IMR-90 (cell line): ENCODE results near the gene HDAC8. TPM values are rescaled to one million over a fixed set of nuclear protein-coding genes. Genes with fewer than 3 reads are reported as not detected.

Experiments
- ATAC-seq: fragments of 200-7000 bp; cut with Tn5 transposase; 2 replicates; pipeline ENCODE4 v1.9.1; 2020; ENCODE audit warnings: low read depth, mild to moderate bottlenecking, moderate library complexity
- BruUV-seq: library from RNA; stranded (reverse); fragments of 400-500 nt; replicated peaks from 2 replicates; lab custom pipeline; 2021; lab: Mats Ljungman, UMichigan
- CTCF ChIA-PET: fragments of 300-600 bp; formaldehyde crosslinking; extraction: SDS; loops from one replicate; lab custom pipeline; 2021; ENCODE audit warnings: antibody characterized with exemption; lab: Yijun Ruan, JAX
- POLR2A ChIA-PET: fragments of 300-600 bp; sonication (Branson Sonifier 250); formaldehyde crosslinking; loops from one replicate; lab custom pipeline; 2022; ENCODE audit warnings: antibody characterized with exemption; ENCODE audit not compliant: unreplicated experiment; lab: Charles Lee
- DNase-seq: peaks from one replicate; pipeline ENCODE4 v3.0.0; 2013
- H2AFZ ChIP-seq: replicated peaks from 2 replicates; pipeline ENCODE3; 2013; ENCODE audit warnings: low read length, mild to moderate bottlenecking; ENCODE audit not compliant: poor library complexity
- H2AK5ac ChIP-seq: 2 replicates; pipeline ENCODE4 v1.6.1; 2013; ENCODE audit warnings: low read depth, low read length, inconsistent platforms
- H2AK9ac ChIP-seq: replicated peaks from 2 replicates; pipeline ENCODE3; 2013; ENCODE audit warnings: mild to moderate bottlenecking, low read depth, low read length, moderate library complexity; ENCODE audit not compliant: poor library complexity
- H2BK120ac ChIP-seq: 2 replicates; pipeline ENCODE4 v1.6.1; 2013; ENCODE audit warnings: low read depth, low read length, inconsistent platforms
- H2BK15ac ChIP-seq: 3 replicates; pipeline ENCODE4 v1.6.1; 2013; ENCODE audit warnings: low read depth, low read length, inconsistent platforms
- H2BK20ac ChIP-seq: 2 replicates; pipeline ENCODE4 v1.6.1; 2013; ENCODE audit warnings: low read depth, mild to moderate bottlenecking, inconsistent platforms, low read length, moderate library complexity
- H2BK5ac ChIP-seq: 2 replicates; pipeline ENCODE4 v1.6.1; 2013; ENCODE audit warnings: mild to moderate bottlenecking, low read depth, low read length, inconsistent platforms; ENCODE audit not compliant: poor library complexity, severe bottlenecking
- H3K14ac ChIP-seq: replicated peaks from 2 replicates; pipeline ENCODE4 v1.6.1; 2013; ENCODE audit warnings: low read depth, low read length, inconsistent platforms
- H3K18ac ChIP-seq: 2 replicates; pipeline ENCODE4 v1.6.1; 2013; ENCODE audit warnings: low read depth, low read length, control low read depth
- H3K23ac ChIP-seq: 2 replicates; pipeline ENCODE4 v1.6.1; 2013; ENCODE audit warnings: low read depth, low read length, inconsistent platforms
- H3K27ac ChIP-seq: 2 replicates; pipeline ENCODE4 v1.5.1; 2013; ENCODE audit warnings: mild to moderate bottlenecking, control low read depth, low read length; ENCODE audit not compliant: insufficient read depth
- H3K27me3 ChIP-seq: 2 replicates; pipeline ENCODE4 v1.6.1; 2013; ENCODE audit warnings: low read length; ENCODE audit not compliant: control insufficient read depth, insufficient read depth
- H3K36me3 ChIP-seq: 2 replicates; pipeline ENCODE4 v1.6.1; 2013; ENCODE audit warnings: low read length, mixed read lengths; ENCODE audit not compliant: control insufficient read depth, insufficient read depth
- H3K4ac ChIP-seq: 2 replicates; pipeline ENCODE4 v1.6.1; 2013; ENCODE audit warnings: low read depth, low read length, inconsistent platforms
- H3K4me1 ChIP-seq: 2 replicates; pipeline ENCODE4 v1.6.1; 2013; ENCODE audit warnings: low read length, mixed read lengths; ENCODE audit not compliant: control insufficient read depth, insufficient read depth
- H3K4me2 ChIP-seq: 2 replicates; pipeline ENCODE4 v1.6.1; 2013; ENCODE audit warnings: low read depth, mild to moderate bottlenecking, control low read depth, low read length, moderate library complexity
- H3K4me3 ChIP-seq: 2 replicates; pipeline ENCODE4 v1.5.1; 2013; ENCODE audit warnings: low read depth, mild to moderate bottlenecking, control low read depth, low read length, moderate library complexity; ENCODE audit not compliant: insufficient read depth
- H3K56ac ChIP-seq: 2 replicates; pipeline ENCODE4 v1.6.1; 2013; ENCODE audit warnings: low read length, inconsistent platforms; ENCODE audit not compliant: insufficient read depth; ENCODE audit errors: extremely low read depth
- H3K79me1 ChIP-seq, 2 experiments: 2 replicates each; pipeline ENCODE4 v1.6.1; 2013; ENCODE audit warnings: low read length in 2 of 2, inconsistent platforms in 1 of 2, low read depth in 1 of 2
- H3K9ac ChIP-seq: 2 replicates; pipeline ENCODE4 v1.6.1; 2013; ENCODE audit warnings: low read depth, low read length, control low read depth
- H3K9me1 ChIP-seq: 2 replicates; pipeline ENCODE4 v1.6.1; 2013; ENCODE audit warnings: low read length, inconsistent platforms; ENCODE audit not compliant: insufficient read depth
- H3K9me3 ChIP-seq: 2 replicates; pipeline ENCODE4 v1.6.1; 2013; ENCODE audit warnings: low read length; ENCODE audit not compliant: control insufficient read depth, insufficient read depth
- H4K20me1 ChIP-seq: 2 replicates; pipeline ENCODE4 v1.6.1; 2013; ENCODE audit warnings: low read length, inconsistent platforms; ENCODE audit not compliant: insufficient read depth
- H4K5ac ChIP-seq: 2 replicates; pipeline ENCODE4 v1.6.1; 2013; ENCODE audit warnings: mild to moderate bottlenecking, low read depth, low read length, control low read depth
- H4K8ac ChIP-seq, 2 experiments: 2 replicates each; pipeline ENCODE4 v1.6.1; 2013; ENCODE audit warnings: low read depth in 2 of 2, low read length in 2 of 2, control low read depth in 1 of 2, inconsistent platforms in 1 of 2
- H4K91ac ChIP-seq: 2 replicates; pipeline ENCODE4 v1.6.1; 2013; ENCODE audit warnings: low read depth, low read length, inconsistent platforms; ENCODE audit not compliant: insufficient read depth
- RCOR1 ChIP-seq: IDR thresholded peaks from 2 replicates; pipeline ENCODE4 v1.6.1; 2012; ENCODE audit warnings: mild to moderate bottlenecking, low read length, improper control_type of control experiment; ENCODE audit not compliant: insufficient replicate concordance
- RFX5 ChIP-seq: IDR thresholded peaks from 2 replicates; pipeline ENCODE4 v1.8.0; 2012; ENCODE audit warnings: low read depth, mild to moderate bottlenecking, low read length, moderate library complexity
- WGBS, 2 experiments: methylation state at CpG; one replicate each; pipeline versions ENCODE4 v1.1.5 to v1.1.7; 2013; ENCODE audit warnings: missing lambda C conversion rate in 2 of 2; ENCODE audit not compliant: insufficient read length in 1 of 2; ENCODE audit errors: extremely low coverage in 2 of 2; 5-methylcytosine and 5-hydroxymethylcytosine counted together
- dilution Hi-C: fragments of 300-500 bp; cut with HindIII; formaldehyde crosslinking; loops from one replicate; pipeline ENCODE4 v1.14.3; 2018; ENCODE audit warnings: low sequenced_read_pairs; ENCODE audit not compliant: unreplicated experiment
- in situ Hi-C: fragments of 300-500 bp; cut with MboI; formaldehyde crosslinking; loops from 3 replicates; pipeline ENCODE4 v1.14.3; 2019; ENCODE audit warnings: low sequenced_read_pairs, inconsistent platforms, mixed read lengths
- intact Hi-C: fragments of 100-400 bp; cut with micrococcal nuclease; formaldehyde crosslinking; loops from 2 replicates; pipeline ENCODE4 v1.10.0; 2022
- polyA plus RNA-seq, 3 experiments: library from polyadenylated mRNA; depleted of rRNA; stranded (reverse); fragments of >200 nt; gene quantifications; 2 replicates each; pipeline ENCODE4 v1.2.3, GENCODE V29; 2012; ENCODE audit warnings: low replicate concordance in 1 of 3
- total RNA-seq: library from RNA; depleted of rRNA; stranded (reverse); fragments of >200 nt; gene quantifications from 2 replicates; pipeline ENCODE4 v1.2.3, GENCODE V29; 2012
- TF ChIP-seq, protein P1 (sequence below): fragments of 150-350 bp; IDR thresholded peaks from 2 replicates; pipeline ENCODE4 v1.6.1; 2016; ENCODE audit warnings: low read depth, mild to moderate bottlenecking, low read length, moderate library complexity, borderline replicate concordance

Gene HDAC8
- total and polyA plus RNA-seq, 2 of the 4 experiments (the other 2 are of a cell fraction): 16.1 to 28.5 TPM

- H2BK5ac ChIP-seq: no peak within 1 kb of the TSS
- H4K20me1 ChIP-seq: no peaks in the 10 kb centered on the region; the same call in none of the 2 replicates
- H3K4me2 ChIP-seq: peak within 1 kb of the TSS; percentile 88
- ChIA-PET POLR2A (no interaction called here), CTCF (no interaction called here)
- H3K14ac ChIP-seq: no peak within 1 kb of the TSS
- H2BK20ac ChIP-seq: no peak within 1 kb of the TSS
- H3K27me3 ChIP-seq: peaks cover 90% of the 10 kb centered on the region
- 7% methylated on average over 25 of the region's 68 CpGs; no CpG with 5 or more reads in 1 of the 2 experiments for WGBS, 2 experiments
- H2AFZ ChIP-seq: peak within 1 kb of the TSS; percentile 90
- no peak within 1 kb of the TSS for H4K8ac ChIP-seq
- no peaks in the 10 kb centered on the region for H3K36me3 ChIP-seq
- H3K9me1 ChIP-seq: no peaks in the 10 kb centered on the region
- H3K56ac ChIP-seq: no peak within 1 kb of the TSS
- no peak within 1 kb of the TSS for H3K27ac ChIP-seq
- dilution Hi-C loops (no loop called here), intact Hi-C loops (loop anchor here (5.0 kb wide), 1 partner anchor 237 kb away; no protein-coding TSS in a partner anchor), in situ Hi-C loops (no loop called here)
- no peak within 1 kb of the TSS for H2BK15ac ChIP-seq
- no peak within 1 kb of the TSS for H2AK5ac ChIP-seq
- H3K18ac ChIP-seq: no peak within 1 kb of the TSS
- no TSS peak for BruUV-seq
- peak within 1 kb of the TSS; percentile 65 for H3K4me3 ChIP-seq
- no peak within 1 kb of the TSS for H3K4ac ChIP-seq
- no peak within 1 kb of the TSS; the same call in 1 of the 2 replicates for H3K23ac ChIP-seq
- H3K4me1 ChIP-seq: peaks cover 4% of the 10 kb centered on the region; the same call in 1 of the 2 replicates
- H2AK9ac ChIP-seq: peak within 1 kb of the TSS; percentile 58
- H2BK120ac ChIP-seq: no peak within 1 kb of the TSS
- no peak within 1 kb of the TSS for H4K5ac ChIP-seq
- no peaks in the 10 kb centered on the region for H3K9me3 ChIP-seq
- TF ChIP-seq, protein P1, sequence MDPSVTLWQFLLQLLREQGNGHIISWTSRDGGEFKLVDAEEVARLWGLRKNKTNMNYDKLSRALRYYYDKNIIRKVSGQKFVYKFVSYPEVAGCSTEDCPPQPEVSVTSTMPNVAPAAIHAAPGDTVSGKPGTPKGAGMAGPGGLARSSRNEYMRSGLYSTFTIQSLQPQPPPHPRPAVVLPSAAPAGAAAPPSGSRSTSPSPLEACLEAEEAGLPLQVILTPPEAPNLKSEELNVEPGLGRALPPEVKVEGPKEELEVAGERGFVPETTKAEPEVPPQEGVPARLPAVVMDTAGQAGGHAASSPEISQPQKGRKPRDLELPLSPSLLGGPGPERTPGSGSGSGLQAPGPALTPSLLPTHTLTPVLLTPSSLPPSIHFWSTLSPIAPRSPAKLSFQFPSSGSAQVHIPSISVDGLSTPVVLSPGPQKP: no peak
- TF ChIP-seq RCOR1 (no peak), RFX5 (no peak)
- no peak for DNase-seq
- no peak within 1 kb of the TSS for H3K9ac ChIP-seq
- no peaks in the 10 kb centered on the region for H3K79me1 ChIP-seq
- peak; percentile 7; the same call in 1 of the 2 replicates for ATAC-seq
- H4K91ac ChIP-seq: no peak within 1 kb of the TSS
These were observed 267.2 kb downstream of the HDAC8 start, which contains the start of gene CITED1 for GRCh38 chrX:72305286-72306084. TSS of gene CITED1 (minus strand) at chrX:72305914. CDS start at chrX:72302869, 3,045 bp downstream.
